ENCODE data around the gene A1BG.
A peak's percentile ranks its signal among the peaks of the same experiment; 100 is the strongest.
"Not testable (repeated sequence)": the region's sequence is repeated elsewhere in the genome, so short reads cannot be mapped to it uniquely, and the experiment has no call there.

A1BG gene

DNA sequence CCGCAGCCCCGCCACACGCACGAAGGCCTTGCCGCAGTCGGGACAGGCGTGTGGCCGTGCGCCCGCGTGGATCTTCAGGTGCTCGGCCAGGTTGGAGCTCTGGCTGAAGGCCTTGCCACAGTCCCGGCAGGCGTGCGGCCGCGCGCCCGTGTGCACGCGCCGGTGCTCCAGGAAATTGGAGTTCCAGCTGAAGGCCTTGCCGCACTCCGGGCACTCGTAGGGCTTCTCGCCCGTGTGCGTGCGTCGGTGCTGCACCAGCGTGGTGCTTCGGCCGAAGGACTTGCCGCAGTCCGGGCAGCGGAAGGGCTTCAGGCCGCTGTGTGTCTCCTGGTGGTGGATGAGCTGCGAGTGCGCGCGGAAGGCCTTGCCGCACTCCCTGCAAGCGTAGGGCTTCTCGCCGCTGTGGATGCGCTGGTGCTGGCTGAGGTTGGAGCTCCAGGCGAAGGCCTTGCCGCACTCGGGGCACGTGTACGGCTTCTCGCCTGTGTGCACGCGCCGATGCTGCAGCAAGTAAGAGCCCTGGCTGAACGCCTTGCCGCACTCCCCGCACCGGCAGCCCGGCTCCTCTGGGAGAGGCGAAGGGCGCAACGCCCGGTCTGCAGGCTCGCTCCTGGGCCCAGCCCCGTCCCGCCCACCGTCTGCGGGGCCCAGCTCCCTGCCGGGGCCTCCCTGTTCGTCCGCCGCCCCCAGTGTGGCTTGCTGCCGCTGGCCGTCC, 3.6 kb upstream of the A1BG start:
- DNase-seq: no peak

DNA sequence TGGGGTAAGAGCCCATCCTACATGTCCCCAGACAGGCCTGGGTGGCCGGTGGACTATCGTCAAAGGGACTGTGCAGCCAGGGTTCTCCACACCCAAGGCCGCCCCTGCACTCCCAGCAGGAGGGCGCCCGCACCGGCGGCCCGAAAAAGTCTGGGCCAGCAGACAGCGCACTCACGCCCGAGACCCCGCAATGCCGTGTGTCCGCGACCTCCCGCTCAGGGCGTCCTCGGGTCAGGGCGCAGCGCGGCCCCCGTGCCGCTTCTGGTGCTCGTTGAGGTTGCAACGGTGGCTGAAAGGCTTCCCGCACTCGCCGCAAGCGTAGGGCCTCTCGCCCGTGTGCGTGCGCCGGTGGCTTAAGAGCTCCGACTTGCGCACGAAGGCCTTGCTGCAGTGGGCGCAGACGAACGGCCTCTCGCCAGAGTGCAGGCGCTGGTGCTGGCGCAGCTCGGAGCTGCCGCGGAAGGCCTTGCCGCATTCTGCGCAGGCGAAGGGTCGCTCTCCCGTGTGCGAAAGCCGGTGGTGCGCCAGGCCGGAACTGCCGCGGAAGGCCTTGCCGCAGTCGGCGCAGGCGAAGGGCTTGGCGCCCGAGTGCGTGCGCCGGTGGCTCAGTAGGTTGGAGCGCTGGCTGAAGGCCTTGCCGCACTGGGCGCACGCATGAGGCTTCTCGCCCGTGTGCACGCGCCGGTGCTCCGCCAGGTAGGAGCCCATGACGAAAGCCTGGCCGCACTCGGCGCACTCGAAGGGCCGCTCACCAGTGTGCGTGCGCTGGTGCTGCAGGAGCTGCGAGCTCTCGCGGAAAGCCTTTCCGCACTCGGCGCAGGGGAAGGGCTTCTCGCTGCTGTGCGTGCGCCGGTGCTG, 2.8 kb upstream of the A1BG start:
- peak; percentile 24 for DNase-seq

DNA sequence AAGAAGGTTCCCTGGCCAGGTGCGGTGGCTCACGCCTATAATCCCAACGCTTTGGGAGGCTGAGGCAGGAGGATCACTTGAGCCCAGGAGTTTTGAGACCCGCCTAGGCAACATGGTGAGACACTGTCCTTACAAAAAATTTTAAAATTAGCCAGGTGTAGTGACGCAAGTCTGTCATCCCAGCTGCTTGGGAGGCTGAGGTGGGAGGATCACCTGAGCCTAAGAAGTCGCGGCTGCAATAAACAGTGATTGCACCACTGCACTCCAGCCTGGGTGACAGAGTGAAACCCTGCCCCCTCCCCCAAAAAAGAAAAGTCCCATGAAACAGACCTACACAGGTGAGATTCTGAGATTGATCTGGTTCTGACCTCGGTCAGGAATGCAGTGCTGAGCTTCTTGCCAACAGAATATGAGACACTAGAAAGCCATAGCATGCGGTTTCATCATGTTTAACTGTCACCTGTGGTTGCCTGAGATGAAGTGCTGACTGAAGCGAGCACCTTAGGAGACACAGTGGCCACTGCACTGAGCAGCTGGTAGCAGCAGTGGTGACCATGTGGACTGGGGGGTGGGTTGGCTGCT, 2.0 kb upstream of the A1BG start:
- no peak for DNase-seq

DNA sequence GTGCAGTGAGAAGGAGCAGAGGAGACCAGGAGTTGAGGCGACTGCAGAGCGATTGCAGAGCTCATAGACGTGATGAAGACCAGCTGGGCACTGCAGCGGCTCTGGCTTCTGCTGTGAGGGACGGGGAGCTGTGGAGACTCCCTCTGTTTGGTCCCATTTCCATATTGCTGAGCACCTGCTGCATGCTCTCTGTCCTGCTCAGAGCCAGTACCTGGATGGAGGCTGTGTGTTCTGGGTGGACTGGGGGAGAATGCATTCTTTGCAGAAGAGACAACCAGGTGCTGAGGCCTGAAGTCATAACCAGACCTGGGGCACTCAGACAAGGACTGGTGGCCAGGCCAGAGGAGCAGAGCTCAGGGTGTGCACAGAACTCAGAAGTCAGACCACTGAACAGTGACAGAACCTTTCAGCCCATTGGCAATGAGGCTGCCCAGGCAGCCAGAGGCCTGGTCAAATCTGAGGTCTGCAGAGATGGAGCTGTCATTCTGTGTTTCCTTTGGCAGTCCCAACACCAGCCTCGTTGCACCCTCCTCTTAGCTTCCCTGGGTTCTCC, 1.3 kb upstream of the A1BG start:
- no peak for DNase-seq

DNA sequence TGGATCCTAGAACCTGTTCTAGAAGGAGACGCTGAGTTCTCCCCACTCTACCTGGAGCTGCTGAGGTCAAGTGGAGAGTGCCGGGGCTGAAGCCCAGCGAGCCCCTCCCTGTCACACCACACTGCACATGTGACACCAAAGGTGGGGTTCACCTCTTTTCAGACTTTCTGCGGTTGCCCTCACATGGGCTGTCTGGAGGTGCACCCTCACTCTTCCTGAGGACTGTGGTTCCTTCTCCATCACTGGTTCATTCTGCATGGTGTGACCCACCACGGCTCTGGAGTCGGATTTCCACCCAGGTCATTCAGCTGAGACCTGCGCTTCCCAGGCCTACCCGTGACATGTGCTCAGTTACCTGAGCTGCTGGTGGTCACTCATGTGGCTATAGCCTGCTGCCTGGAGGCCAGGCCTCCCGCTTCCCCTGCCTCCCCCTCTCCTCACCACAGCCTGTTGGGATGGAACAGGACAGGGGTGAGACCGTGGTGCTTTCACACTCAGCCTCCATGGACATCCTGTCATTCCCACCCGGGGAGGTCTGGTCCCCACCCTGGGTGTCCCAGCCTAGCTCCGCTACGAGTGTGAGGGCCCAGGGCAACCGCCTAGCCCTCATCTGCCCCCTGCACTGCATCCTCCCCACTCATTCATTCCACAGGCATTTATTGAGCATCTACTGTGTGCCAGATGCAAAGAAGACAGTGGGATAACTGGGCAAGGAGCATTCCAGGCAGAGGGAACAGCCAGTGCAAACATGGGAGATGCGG, 605 bp upstream of the A1BG start:
- DNase-seq: no peak

DNA sequence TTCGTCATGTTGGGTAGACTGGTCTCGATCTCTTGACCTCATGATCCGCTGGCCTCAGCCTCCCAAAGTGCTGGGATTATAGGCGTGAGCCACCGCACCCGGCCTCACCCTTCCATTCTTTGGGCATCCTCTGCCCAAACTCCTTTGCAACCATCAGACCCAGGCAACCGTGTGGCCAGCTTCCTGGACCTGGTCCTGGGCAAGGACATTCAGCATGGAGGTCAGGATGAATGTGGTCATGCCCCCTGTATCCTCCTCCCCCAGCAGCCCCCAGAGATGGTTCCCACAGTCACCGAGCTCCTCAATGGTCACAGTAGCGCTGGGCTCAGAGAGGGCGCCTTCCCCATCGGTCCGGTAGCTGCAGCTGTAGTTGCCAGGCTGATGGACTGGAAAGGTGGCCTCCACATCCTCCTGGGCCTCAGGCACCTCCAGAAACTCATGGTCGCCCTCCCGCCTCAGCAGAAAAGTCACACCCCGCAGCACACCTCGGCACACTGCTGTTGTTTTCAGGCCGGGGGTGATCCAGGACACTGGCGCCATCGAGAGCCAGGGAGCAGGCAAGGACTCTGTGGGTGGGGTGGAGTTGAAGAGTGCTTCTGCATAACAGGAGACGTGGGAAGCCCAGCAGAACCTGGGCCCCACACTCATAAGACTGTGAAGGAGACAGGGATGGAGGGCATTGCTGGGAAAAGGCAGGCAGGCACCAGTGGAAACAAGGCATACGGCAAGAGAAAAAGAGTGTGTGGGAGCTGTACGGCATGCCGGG, 1.1 kb downstream of the A1BG start:
- no peak for DNase-seq

DNA sequence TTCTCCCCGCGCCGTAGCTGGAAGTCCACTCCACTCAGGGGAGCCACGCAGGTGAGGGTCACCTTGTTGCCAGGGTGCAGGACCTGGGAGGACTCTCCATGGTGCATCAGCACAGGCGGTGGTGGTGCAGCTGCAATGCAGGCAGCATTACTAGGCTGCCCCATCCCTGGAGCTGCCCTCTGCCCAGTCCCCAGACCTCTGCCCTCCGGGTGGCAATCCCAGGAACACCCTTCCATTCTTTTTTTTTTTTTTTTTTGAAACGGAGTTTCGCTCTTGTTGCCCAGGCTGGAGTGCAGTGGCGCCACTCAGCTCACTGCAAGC, 1.8 kb downstream of the A1BG start:
- no peak for DNase-seq

DNA sequence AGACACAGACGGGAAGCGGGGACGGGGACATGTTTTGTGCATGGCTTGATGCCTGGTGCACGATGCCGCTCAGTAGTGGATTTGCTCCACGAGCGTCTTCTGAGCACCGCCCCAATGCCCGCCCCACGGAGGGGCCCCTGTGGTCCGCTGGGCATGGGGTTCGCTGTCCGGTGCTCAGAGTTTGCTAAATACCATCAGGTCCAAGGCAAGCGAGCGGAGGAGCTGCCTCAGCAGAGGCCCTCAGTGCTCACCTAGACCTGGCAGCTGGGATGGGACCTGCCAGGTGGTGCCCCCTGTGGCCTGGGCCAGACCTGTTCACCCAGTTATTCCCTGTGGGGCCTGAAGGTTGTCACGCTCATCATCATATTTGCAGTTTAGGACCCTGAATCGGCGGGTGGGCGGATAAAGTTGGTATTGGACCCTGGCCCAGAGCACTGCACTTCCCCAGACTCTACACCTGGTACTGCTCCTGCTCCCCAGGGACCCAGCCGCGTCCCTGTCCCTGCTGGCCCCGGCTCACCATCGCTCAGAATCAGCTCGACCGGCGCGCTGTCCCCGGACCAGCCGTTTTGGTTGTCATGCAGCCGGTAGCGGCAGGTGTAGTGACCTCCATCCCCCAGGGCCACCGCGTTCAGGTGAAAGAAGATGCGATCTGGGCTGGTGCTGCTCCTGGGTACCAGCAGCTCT, 2.3 kb downstream of the A1BG start:
- DNase-seq: no peak

DNA sequence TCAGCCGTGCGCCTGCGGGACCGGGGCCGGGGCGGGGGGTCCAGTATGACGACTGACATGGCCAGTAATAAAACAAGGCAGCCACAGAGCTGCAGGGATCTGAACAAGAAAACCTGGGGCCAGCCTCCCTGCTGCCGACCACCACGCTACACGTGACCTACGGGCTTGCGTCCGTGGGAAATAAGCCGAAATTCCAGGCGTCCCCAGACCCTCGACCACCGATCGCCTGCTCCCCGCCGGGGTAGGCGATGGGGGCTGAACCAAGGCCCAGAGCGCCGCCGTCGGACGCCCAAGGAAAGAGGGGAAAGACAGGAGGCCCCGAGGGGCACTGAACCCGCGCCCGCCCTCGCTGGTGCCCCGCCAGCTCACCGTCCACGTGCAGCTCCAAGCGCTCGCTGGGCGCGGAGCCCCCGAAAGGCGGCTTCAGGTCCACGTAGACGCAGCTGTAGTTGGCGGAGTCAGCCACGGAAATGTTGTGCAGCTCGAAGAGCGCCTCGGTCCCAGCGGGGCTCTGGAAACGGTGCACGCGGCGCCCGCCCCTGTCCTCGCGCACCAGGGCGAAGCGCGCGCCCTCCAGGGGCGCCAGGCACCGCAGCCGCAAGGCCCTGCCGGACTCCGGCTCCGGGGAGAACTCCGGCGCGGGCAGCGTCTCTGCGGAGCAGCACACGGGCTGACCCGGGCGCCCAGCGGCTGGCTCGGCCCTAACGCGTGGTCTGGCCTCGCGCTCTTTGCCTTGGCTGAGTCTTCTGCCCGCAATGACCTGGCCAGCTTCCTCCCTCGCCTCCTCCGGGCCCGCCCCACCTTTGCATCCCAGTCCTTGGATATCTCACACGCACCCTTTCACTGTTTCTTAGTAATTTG, 3.1 kb downstream of the A1BG start:
- no peak for DNase-seq

DNA sequence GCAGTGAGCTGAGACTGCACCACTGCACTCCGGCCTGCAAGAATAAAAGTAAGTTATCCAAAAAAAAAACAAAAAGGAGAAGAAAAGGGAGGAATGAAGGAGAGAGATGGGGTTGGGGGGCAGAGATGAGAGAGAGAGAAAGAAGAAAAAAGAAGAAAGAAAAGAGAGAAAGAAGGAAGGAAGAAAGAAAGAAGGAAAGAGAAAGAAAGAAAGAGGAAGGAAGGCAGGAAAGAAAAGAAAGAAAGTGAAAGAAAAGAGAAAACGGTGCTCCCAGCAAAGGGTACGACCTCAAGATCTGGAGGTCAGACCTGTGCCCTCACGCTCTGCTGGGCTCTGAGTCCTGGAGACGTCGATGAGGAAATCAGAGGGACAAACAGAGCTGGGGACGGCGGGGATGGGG, 3.7 kb downstream of the A1BG start:
- DNase-seq: no peak

DNA sequence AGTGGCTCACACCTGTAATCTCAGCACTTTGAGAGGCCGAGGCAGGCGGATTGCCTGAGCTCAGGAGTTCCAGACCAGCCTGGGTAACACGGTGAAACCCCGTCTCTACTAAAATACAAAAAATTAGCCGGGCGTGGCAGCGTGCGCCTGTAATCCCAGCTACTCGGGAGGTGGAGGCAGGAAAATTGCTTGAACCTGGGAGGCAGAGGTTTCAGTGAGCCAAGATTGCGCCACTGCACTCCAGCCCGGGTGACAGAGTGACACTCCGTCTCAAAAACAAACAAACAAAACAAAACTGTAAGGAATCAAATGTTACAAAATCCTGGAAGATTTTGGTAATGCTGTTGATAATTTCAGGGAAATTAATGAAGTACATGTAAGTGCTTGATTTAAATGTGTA, 5.2 kb downstream of the A1BG start:
- DNase-seq: not testable (repeated sequence)

DNA sequence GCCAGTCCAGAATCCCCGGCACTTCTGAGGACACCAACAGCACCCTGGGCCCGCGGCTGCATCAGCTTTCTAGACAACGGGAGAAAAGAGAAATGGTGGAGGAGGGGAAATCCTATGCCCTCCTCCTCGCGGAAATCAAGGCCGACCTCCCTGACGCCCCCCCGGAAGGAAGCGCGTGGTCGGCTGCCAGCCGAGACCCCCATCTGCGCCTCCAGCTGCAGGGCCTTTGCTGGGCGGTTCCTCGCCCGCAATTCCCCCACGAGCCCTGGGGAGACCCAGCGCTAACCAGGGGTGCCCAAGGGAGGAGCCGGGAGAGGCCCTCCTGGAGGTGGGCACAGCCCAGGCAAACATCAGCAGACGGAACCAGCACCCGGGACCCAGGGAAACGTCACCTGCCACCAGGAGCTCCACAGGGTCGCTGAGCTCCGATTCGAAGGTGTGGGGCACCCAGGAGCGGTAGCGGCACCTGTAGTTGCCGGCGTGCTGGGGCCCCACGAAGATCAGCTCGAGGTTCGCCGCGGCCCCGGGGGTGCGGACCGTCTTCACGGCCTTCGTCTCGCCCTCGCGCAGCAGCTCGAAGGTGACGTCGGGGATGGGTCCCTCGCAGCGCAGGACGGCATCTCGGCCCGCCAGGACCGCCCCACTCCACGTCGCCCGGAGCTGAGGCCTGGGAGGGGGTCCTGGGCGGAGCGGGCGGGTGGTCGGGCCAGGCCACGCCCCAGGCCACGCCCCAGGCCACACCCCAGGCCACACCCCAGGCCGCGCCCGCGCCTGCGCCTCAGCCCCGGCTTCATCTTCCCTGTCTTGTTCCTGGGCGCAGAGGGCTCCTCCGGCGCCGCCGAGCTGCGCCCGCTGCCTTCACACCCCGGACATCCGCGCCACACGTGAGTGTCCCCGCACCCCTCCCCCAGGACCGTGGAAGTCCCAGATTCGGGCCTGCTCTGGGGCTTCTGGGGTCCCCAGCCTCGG, 6.0 kb downstream of the A1BG start:
- peak; percentile 68 for DNase-seq

DNA sequence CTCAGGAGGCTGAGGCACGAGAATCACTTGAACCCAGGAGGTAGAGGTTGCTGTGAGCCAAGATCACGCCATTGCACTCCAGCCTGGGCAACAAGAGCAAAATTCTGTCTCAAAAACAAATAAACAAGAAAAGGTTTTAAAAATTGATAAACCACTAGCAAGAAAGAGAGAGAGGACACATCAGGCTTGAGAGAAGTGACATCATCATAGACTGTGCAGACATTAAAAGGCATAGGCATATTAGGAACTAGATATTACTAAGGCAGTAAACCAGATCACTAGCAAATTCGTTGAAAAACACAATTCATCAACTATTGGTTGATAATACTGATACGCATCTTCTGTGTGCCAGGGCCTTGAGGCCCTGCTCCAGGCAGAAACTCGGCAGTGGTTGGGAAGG, 7.7 kb downstream of the A1BG start:
- no peak for DNase-seq

DNA sequence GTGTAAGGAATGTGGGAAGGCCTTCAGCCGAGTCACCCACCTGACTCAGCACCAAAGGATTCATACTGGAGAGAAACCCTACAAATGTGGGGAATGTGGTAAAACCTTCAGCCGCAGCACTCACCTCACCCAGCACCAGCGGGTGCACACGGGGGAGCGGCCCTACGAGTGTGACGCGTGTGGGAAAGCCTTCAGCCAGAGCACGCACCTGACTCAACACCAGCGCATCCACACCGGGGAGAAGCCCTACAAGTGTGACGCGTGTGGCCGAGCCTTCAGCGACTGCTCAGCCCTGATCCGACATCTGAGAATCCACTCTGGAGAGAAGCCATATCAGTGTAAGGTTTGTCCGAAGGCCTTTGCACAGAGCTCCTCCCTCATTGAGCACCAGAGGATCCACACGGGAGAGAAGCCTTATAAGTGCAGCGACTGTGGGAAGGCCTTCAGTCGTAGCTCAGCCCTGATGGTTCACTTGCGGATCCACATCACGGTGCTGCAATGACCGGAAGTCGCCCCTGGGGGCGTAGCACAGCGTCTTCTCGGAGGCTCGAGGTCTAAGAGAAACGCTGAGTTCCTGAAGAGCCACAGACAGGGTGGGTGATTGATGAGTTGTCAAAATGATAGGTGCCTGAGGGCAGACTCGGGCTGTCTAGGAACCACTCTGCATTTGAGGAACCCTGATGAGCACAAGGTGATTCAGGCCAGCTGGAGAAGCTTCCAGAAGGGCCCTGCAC, 14.3 kb downstream of the A1BG start:
- no peak for DNase-seq

DNA sequence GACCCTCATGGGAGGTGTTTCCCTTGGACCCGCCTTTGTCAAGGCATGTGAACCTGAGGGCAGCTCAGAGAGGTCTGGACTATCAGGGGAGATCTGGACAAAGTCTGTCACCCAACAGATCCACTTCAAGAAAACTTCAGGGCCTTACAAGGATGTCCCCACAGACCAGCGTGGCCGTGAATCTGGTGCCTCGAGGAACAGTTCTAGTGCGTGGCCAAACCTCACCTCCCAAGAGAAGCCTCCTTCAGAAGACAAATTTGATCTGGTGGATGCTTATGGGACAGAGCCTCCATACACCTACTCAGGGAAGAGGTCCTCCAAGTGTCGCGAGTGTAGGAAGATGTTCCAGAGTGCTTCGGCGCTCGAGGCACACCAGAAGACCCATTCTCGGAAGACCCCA, 15.0 kb downstream of the A1BG start:
- DNase-seq: no peak

DNA sequence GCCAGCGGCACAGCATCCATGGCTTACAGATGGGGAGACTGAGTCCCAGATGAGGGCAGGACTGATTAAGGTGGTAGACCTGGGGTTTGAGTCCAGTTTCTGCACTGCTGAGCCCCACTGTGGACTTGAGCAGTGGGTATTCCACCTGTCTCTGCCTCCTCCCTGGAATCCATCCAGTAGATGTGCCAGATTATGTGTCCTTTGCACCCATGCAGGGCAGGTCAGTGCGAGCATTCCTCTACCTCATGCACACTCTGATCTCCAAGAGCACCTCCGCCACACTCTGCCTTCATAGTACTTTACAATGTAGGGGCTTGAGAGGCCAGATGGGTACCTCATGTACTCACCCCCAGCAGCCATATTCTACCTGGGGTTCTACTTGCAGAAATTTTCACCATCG, 16.5 kb downstream of the A1BG start:
- no peak for DNase-seq

DNA sequence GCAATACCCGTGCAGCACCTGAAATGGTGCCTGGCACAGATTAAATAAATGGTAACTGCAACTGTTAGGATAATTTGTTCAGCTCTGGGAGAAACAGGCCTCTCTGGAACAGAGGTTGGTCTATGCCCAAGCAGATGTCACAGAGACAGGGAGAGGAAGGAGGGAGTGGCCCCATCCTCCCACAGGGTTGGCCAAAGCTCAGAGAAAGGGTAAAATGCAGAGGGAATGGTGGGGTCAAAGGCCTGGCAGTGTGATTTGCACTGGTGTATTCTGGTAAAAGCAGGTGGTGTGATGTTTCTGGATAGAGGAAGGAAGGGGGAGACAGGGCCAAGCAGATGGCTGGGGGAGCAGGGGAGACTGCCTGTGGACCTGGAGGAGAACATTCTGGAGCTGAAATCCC, 17.1 kb downstream of the A1BG start:
- no peak for DNase-seq

DNA sequence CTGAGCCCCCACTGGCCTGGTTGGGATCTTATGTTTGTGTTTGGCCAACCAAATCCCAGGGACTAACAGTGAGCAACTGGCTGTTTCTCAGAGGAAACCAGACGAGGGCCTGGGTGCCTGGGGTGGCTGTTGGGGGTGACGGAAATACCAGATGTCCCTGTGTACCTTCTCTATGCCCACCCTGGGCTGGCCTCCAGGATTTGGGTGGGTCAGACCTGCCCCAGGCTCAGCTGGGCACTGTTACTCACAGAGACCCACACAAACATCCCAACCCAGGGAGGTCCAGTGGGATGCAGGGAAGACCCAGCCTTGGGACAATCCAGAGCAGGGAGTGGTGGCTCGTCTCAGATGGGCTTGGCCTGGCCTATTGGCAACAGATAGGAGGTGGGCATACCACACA, 17.7 kb downstream of the A1BG start:
- DNase-seq: no peak

All from stimulated activated CD4-positive, alpha-beta T cell treated with anti-CD3 and anti-CD28 coated beads, Interleukin-1b, Interleukin-23, amount 100 ng/mL, for 48 hours (primary cell).